ENCODE data around the gene RAD50. TPM values are rescaled to one million over a fixed set of nuclear protein-coding genes. Genes with fewer than 3 reads are reported as not detected.

RAD50 gene
- polyA plus RNA-seq, 1 donor (not counting 4 experiments of a cell fraction or from before 2014, with no cell fraction given) = 26.3 TPM

- H3K27ac ChIP-seq (ENCODE audit: control insufficient read depth, insufficient read depth, low read length) = no peak overlapping the region
- H4K20me1 ChIP-seq (ENCODE audit: control insufficient read depth, extremely low read depth, insufficient read depth, low read length) = no peaks in the 10 kb centered on the region
- H3K27me3 ChIP-seq (ENCODE audit: control insufficient read depth, extremely low read depth, insufficient read depth, low read length) = no peaks in the 10 kb centered on the region
- peaks cover 7 to 17% of the 10 kb centered on the region in 2 experiments for H3K36me3 ChIP-seq (ENCODE audit: control insufficient read depth in 2 of 2, extremely low read depth in 1 of 2, insufficient read depth in 2 of 2, low read length in 2 of 2)
- no peak overlapping the region for H3K4me3 ChIP-seq (ENCODE audit: control insufficient read depth in 2 of 3, extremely low read depth in 1 of 3, insufficient read depth in 2 of 3, low read depth in 1 of 3, low read length in 3 of 3)
- no peaks in the 10 kb centered on the region for H3K9me1 ChIP-seq (ENCODE audit: control insufficient read depth, extremely low read depth, insufficient read depth, low read length)
- DNase-seq (ENCODE audit: low read depth, low spot score) = no peak
- TF ChIP-seq EZH2 (IDR thresholded peaks at IDR 0.05; ENCODE audit: low read length) = no peak
- TF ChIP-seq CTCF (optimal IDR thresholded peaks at IDR 0.05 in 1 of 3, IDR thresholded peaks at IDR 0.05 in 1 of 3, conservative IDR thresholded peaks at IDR 0.05 in 1 of 3; ENCODE audit: extremely low read depth in 1 of 3, insufficient read depth in 2 of 3, low read length in 3 of 3) = no peak
- no peak overlapping the region for H2AFZ ChIP-seq (ENCODE audit: control insufficient read depth, low read length)
- no peak overlapping the region for H3K4me2 ChIP-seq (ENCODE audit: control insufficient read depth, extremely low read depth, insufficient read depth, low read depth, low read length)
- no peaks in the 10 kb centered on the region for H3K4me1 ChIP-seq (ENCODE audit: control insufficient read depth, extremely low read depth, insufficient read depth, low read length)
- H3K9me3 ChIP-seq (ENCODE audit: control insufficient read depth, low read depth, low read length) = no peaks in the 10 kb centered on the region
- dilution Hi-C loops (cut with MboI; ENCODE audit: extremely low pct_ligation_motif_present, low sequenced_read_pairs) = no loop called here
- H3K9ac ChIP-seq (ENCODE audit: control insufficient read depth, extremely low read depth, insufficient read depth, low read length) = no peak overlapping the region
- no peaks in the 10 kb centered on the region for H3K79me2 ChIP-seq (ENCODE audit: control insufficient read depth, insufficient read depth, low read length)
- no peak for FAIRE-seq
Measured at GRCh38 chr5:132635873-132636272, 79.1 kb downstream of the RAD50 start.

- Histone ChIP-seq H3K79me2 (ENCODE audit: control insufficient read depth, insufficient read depth, low read length) (no peaks in the 10 kb centered on the region), H3K9me3 (ENCODE audit: control insufficient read depth, low read depth, low read length) (no peaks in the 10 kb centered on the region), H3K27ac (ENCODE audit: control insufficient read depth, insufficient read depth, low read length) (no peak overlapping the region), H2AFZ (ENCODE audit: control insufficient read depth, low read length) (no peak overlapping the region), H3K4me1 (ENCODE audit: control insufficient read depth, extremely low read depth, insufficient read depth, low read length) (no peaks in the 10 kb centered on the region), H3K36me3 (ENCODE audit: control insufficient read depth in 2 of 2, extremely low read depth in 1 of 2, insufficient read depth in 2 of 2, low read length in 2 of 2) (peaks cover 12 to 23% of the 10 kb centered on the region in 2 experiments), H3K9me1 (ENCODE audit: control insufficient read depth, extremely low read depth, insufficient read depth, low read length) (no peaks in the 10 kb centered on the region), H3K9ac (ENCODE audit: control insufficient read depth, extremely low read depth, insufficient read depth, low read length) (no peak overlapping the region), H3K27me3 (ENCODE audit: control insufficient read depth, extremely low read depth, insufficient read depth, low read length) (no peaks in the 10 kb centered on the region), H3K4me2 (ENCODE audit: control insufficient read depth, extremely low read depth, insufficient read depth, low read depth, low read length) (no peak overlapping the region), H4K20me1 (ENCODE audit: control insufficient read depth, extremely low read depth, insufficient read depth, low read length) (no peaks in the 10 kb centered on the region), H3K4me3 (ENCODE audit: control insufficient read depth in 2 of 3, extremely low read depth in 1 of 3, insufficient read depth in 2 of 3, low read depth in 1 of 3, low read length in 3 of 3) (no peak overlapping the region)
- FAIRE-seq (no peak), DNase-seq (ENCODE audit: low read depth, low spot score) (no peak)
- TF ChIP-seq CTCF (optimal IDR thresholded peaks at IDR 0.05 in 1 of 3, IDR thresholded peaks at IDR 0.05 in 1 of 3, conservative IDR thresholded peaks at IDR 0.05 in 1 of 3; ENCODE audit: extremely low read depth in 1 of 3, insufficient read depth in 2 of 3, low read length in 3 of 3) (no peak), EZH2 (IDR thresholded peaks at IDR 0.05; ENCODE audit: low read length) (no peak)
- dilution Hi-C loops (cut with MboI; ENCODE audit: extremely low pct_ligation_motif_present, low sequenced_read_pairs) = no loop called here
Measured at GRCh38 chr5:132637241-132637640, 80.5 kb downstream of the RAD50 start.

Data from keratinocyte (primary cell).